Lung (tissue), 12 donors: ENCODE data around the gene TMEM178B. TPM values are rescaled to one million over a fixed set of nuclear protein-coding genes. Genes with fewer than 3 reads are reported as not detected.

ENCODE experiments used
- ATAC-seq: fragments of 200-7000 bp; cut with Tn5 transposase; one replicate; pipeline ENCODE4 v1.9.1; 2020; ENCODE audit warnings: moderate number of reproducible peaks; ENCODE audit not compliant: insufficient read depth, low FRiP score
- DNase-seq, 3 donors: peaks; one replicate each; pipeline ENCODE4 v3.0.0-alpha.2; 2013 to 2017
- H3K27ac ChIP-seq, 2 donors: one replicate each; pipeline ENCODE4 v1.5.1; 2013; ENCODE audit warnings: mild to moderate bottlenecking in 2 of 2, moderate library complexity in 2 of 2, control low read depth in 1 of 2, inconsistent platforms in 1 of 2, low read depth in 1 of 2, low read length in 1 of 2
- H3K27me3 ChIP-seq, 3 donors: one replicate each; pipeline ENCODE4 v1.5.1; 2013; ENCODE audit warnings: low read length in 2 of 3; ENCODE audit not compliant: control insufficient read depth in 3 of 3, insufficient read depth in 3 of 3
- H3K36me3 ChIP-seq, 4 donors: one replicate each; pipeline ENCODE4 v1.5.1; 2013; ENCODE audit warnings: low read length in 4 of 4, mild to moderate bottlenecking in 1 of 4, moderate library complexity in 1 of 4; ENCODE audit not compliant: control insufficient read depth in 4 of 4, insufficient read depth in 4 of 4
- H3K4me1 ChIP-seq, 5 donors: one replicate each; pipeline ENCODE4 v1.5.1; 2013; ENCODE audit warnings: low read length in 5 of 5, mild to moderate bottlenecking in 2 of 5, moderate library complexity in 1 of 5; ENCODE audit not compliant: control insufficient read depth in 5 of 5, insufficient read depth in 5 of 5
- H3K4me3 ChIP-seq: one replicate; pipeline ENCODE4 v1.5.1; 2013; ENCODE audit warnings: mild to moderate bottlenecking, control low read depth, moderate library complexity
- H3K9ac ChIP-seq, 2 donors: one replicate each; pipeline ENCODE4 v1.5.1; 2013; ENCODE audit warnings: low read length in 2 of 2, control low read depth in 1 of 2; ENCODE audit not compliant: insufficient read depth in 1 of 2
- H3K9me3 ChIP-seq, 4 donors: one replicate each; pipeline ENCODE4 v1.5.1; 2013; ENCODE audit warnings: low read length in 3 of 4, mild to moderate bottlenecking in 1 of 4, moderate library complexity in 1 of 4; ENCODE audit not compliant: control insufficient read depth in 4 of 4, insufficient read depth in 3 of 4
- CTCF ChIP-seq: IDR thresholded peaks from 2 replicates; pipeline ENCODE4 v1.5.1; 2012; ENCODE audit warnings: mild to moderate bottlenecking; ENCODE audit errors: control extremely low read depth, extremely low read depth
- WGBS, 2 donors: extraction: QIAGEN DNeasy Blood & Tissue Kit; methylation state at CpG; one replicate each; pipeline ENCODE4 v1.1.7; 2013; 5-methylcytosine and 5-hydroxymethylcytosine counted together
- polyA plus RNA-seq, 2 donors: library from polyadenylated mRNA; stranded (reverse); fragments of 200-250 nt; gene quantifications; one replicate each; pipeline ENCODE4 v1.2.1, GENCODE V29; 2013
- total RNA-seq, 2 donors: library from RNA; depleted of rRNA in 1 of 2; stranded (reverse); fragments of >200 nt in 1 of 2; gene quantifications; one replicate each; pipeline ENCODE4 v1.2.1, GENCODE V29; 2014 to 2021
- donor health status: control.
- donor health status: control.
- donor health status: Bipolar disorder and iron deficiency.
- donor health status: healthy.
- donor health status: DM: yes; HTN: yes; CAD: no.

The TMEM178B gene
- total and polyA plus RNA-seq, 4 donors: 0.04 to 2.4 (median 0.48) TPM

GRCh38 chr7:141342621-141343408 lies 269.0 kb downstream of the TMEM178B start:
- Histone ChIP-seq H3K27me3 (no peaks in the 10 kb centered on the region), H3K9me3 (peaks cover 0 to 2% (median 0%) of the 10 kb centered on the region in 4 donors), H3K4me3 (no peak overlapping the region), H3K27ac (no peak overlapping the region), H3K36me3 (no peaks in the 10 kb centered on the region), H3K9ac (no peak overlapping the region), H3K4me1 (no peaks in the 10 kb centered on the region)
- 87 to 88% methylated on average over 16 of the region's 16 CpGs for WGBS, 2 donors
- no peak for TF ChIP-seq CTCF
- no peak for DNase-seq
- ATAC-seq: no peak

- Histone ChIP-seq H3K27me3 (no peaks in the 10 kb centered on the region), H3K4me1 (no peaks in the 10 kb centered on the region), H3K9ac (no peak overlapping the region), H3K36me3 (no peaks in the 10 kb centered on the region), H3K27ac (no peak overlapping the region), H3K4me3 (no peak overlapping the region), H3K9me3 (peaks cover 0 to 2% (median 0%) of the 10 kb centered on the region in 4 donors)
- TF ChIP-seq CTCF: no peak
- DNase-seq: no peak
- WGBS, 2 donors: 82 to 86% methylated on average over 3 of the region's 3 CpGs
- ATAC-seq: no peak
Observed at GRCh38 chr7:141344153-141344935, 270.5 kb downstream of the TMEM178B start.

- no peaks in the 10 kb centered on the region for H3K9me3 ChIP-seq
- H3K9ac ChIP-seq: no peak overlapping the region
- H3K4me3 ChIP-seq: no peak overlapping the region
- no peak overlapping the region for H3K27ac ChIP-seq
- TF ChIP-seq CTCF: no peak
- WGBS, 2 donors: 72 to 73% methylated on average over 7 of the region's 7 CpGs
- H3K36me3 ChIP-seq: no peaks in the 10 kb centered on the region
- no peak for DNase-seq
- no peak for ATAC-seq
- peaks cover 0 to 9% (median 0%) of the 10 kb centered on the region in 5 donors for H3K4me1 ChIP-seq
- no peaks in the 10 kb centered on the region for H3K27me3 ChIP-seq
Observed at GRCh38 chr7:141348728-141349127, 274.9 kb downstream of the TMEM178B start.
